GM12891 (cell line): Measurements from ENCODE around the gene LCN15.
"Not testable (repeated sequence)": the region's sequence is repeated elsewhere in the genome, so short reads cannot be mapped to it uniquely, and the experiment has no call there.

Experiments used
- DNase-seq: peaks from one replicate; pipeline ENCODE4 v3.0.0; 2011; ENCODE audit warnings: low spot score; ENCODE audit not compliant: insufficient read length
- FAIRE-seq: peaks from 2 replicates; lab custom pipeline; 2011; peaks lifted over from hg19 to GRCh38; lab: Jason Lieb, UNC
- PAX5 ChIP-seq: IDR thresholded peaks from 2 replicates; pipeline ENCODE4 v1.6.1; 2011; ENCODE audit warnings: low read length, moderate library complexity, mild to moderate bottlenecking; ENCODE audit not compliant: insufficient read depth, severe bottlenecking
- POLR2A ChIP-seq: IDR thresholded peaks from 2 replicates; pipeline ENCODE4 v1.6.1; 2011; ENCODE audit warnings: low read depth, low read length, control low read depth
- POLR2AphosphoS5 ChIP-seq: IDR thresholded peaks from 2 replicates; pipeline ENCODE4 v1.6.1; 2011; ENCODE audit warnings: low read depth, low read length, control low read depth
- POU2F2 ChIP-seq: IDR thresholded peaks from 2 replicates; pipeline ENCODE4 v1.6.1; 2011; ENCODE audit warnings: low read depth, mild to moderate bottlenecking, control low read depth, low read length, moderate library complexity
- SPI1 ChIP-seq: IDR thresholded peaks from 2 replicates; pipeline ENCODE4 v1.6.1; 2011; ENCODE audit warnings: low read depth, low read length, control low read depth
- TAF1 ChIP-seq: IDR thresholded peaks from 2 replicates; pipeline ENCODE4 v1.6.1; 2011; ENCODE audit warnings: low read depth, low read length, control low read depth

Gene LCN15

GRCh38 chr9:136714893-136715274 lies 49.4 kb downstream of the LCN15 start:
- FAIRE-seq (no peak), DNase-seq (no peak)
- TF ChIP-seq POLR2A (no peak), SPI1 (no peak), PAX5 (no peak), POLR2AphosphoS5 (no peak), POU2F2 (no peak), TAF1 (no peak)

DNA sequence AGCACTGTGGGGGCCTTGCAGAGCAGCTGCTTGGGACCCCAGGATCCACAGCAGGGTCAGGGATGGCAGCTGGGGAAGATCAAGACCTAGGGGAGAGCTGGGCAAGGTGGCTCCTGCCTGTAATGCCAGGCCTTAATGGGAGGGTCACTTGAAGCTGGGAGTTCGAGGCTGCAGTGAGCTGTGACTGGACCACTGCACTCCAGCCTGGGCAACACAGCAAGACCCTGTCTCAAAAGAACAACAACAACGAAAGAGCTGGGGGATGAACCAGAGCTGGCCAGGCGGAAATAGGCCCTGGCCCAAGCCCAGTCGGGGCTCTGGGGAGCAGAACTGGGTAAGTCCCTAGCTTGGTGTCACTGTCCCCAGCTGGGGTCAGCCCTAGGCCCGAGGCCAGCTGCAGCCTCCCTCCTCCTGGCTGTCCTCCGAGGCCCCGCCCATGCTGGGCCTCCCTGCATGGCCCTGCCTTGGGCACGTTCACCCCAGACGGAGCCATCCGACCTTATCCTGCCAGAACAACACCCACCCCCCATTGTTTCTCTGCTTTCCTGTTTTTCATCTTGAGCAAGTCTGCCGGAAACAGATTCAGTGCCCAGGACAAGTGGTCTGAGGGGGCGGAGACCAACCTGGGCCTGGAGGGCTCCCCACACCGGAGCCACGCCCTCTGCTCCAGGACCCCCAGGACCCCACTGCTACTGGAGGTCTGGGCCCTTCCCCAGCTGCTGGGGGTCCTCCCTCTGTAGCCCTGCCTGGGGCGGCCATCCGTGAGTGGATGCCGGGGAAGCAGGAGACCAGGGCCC lies 50.0 kb downstream of the LCN15 start:
- FAIRE-seq = no peak
- DNase-seq = no peak
- no peak for TF ChIP-seq POLR2AphosphoS5
- no peak for TF ChIP-seq POU2F2
- TF ChIP-seq SPI1 = no peak
- TF ChIP-seq PAX5 = no peak
- TF ChIP-seq TAF1 = no peak
- TF ChIP-seq POLR2A = no peak

DNA sequence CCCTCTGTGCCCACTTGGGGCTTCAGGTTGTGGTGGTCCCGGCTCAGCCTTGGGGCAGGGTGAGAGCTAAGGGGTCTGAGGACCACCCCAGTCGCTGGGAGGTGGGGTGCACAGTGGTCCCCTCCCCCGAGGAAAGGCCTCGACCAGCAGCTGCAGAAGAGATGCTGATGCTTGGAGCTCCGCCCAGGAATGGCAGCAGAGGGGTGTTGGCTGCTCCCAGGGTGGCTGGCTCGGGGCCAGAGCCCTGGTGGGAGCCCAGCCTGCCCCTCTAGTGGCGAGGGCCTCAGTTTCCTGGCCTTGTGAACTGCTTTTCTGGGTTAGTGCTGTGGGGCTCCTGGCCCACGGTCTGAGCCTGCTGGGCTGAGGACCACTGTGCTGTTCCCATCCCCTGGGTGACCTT lies 50.8 kb downstream of the LCN15 start:
- DNase-seq (no peak), FAIRE-seq (no peak)
- no peak for TF ChIP-seq PAX5
- TF ChIP-seq POLR2AphosphoS5 = no peak
- TF ChIP-seq TAF1 = no peak
- TF ChIP-seq POU2F2 = no peak
- no peak for TF ChIP-seq SPI1
- no peak for TF ChIP-seq POLR2A

DNA sequence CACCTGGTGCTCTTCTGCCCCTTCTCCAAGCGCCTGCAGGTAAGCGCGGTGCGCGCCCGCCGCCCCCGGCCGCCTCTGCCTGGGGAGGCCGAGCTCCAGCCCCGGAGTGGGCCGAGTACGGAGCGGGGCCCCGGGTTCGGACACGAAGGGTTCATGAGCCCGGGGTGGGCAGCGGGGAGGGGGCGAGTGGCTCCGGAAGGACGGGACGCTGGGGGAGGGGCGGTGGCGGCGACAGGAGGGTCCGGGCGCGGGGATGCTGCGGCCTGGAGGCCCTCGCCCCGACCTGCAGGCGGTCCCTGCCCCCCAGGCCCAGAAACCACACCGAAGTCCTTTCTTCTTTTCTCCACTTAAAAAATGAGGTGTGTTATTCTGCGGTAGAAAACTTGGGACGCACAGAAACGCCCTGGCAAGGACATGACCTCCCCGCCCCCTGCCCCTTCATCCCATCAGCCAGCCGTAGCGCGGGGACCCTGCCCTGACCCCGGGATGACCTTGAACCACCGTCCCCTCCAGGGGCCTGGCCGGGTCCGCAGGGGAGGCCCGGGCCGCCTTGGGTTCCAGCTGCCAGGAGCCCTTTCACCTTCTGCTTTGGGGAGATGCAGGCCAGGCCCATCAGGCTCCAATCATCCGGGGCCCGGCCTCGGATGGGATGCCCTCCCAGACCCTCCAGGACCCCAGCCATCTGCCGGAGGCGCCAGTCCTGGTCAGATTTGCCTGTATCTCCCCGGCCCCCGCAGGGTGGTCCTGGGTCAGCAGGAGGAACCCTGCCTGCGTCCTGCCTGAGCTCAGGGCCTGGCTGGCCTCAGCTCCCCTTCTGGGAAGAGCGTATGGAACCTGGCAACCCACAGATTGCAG lies 51.4 kb downstream of the LCN15 start:
- FAIRE-seq = no peak
- no peak for DNase-seq
- TF ChIP-seq PAX5 = no peak

GRCh38 chr9:136711751-136712689 lies 52.3 kb downstream of the LCN15 start, which contains the start of gene DIPK1B:
Gene DIPK1B, plus strand, starts transcription at chr9:136712572. Its CDS starts 94 bp downstream, at chr9:136712666.
- no peak for DNase-seq

GRCh38 chr9:136711219-136711648 lies 53.1 kb downstream of the LCN15 start:
- FAIRE-seq = not testable (repeated sequence)

More at GRCh38 chr9:136711751-136712689, 52.3 kb downstream of the LCN15 start, which contains the start of gene DIPK1B:
- no peak for TF ChIP-seq PAX5
- no peak for TF ChIP-seq POLR2A
- TF ChIP-seq POU2F2 = no peak
- TF ChIP-seq SPI1 = no peak
- TF ChIP-seq TAF1 = no peak
- TF ChIP-seq POLR2AphosphoS5 = no peak
- no peak for FAIRE-seq

DNA sequence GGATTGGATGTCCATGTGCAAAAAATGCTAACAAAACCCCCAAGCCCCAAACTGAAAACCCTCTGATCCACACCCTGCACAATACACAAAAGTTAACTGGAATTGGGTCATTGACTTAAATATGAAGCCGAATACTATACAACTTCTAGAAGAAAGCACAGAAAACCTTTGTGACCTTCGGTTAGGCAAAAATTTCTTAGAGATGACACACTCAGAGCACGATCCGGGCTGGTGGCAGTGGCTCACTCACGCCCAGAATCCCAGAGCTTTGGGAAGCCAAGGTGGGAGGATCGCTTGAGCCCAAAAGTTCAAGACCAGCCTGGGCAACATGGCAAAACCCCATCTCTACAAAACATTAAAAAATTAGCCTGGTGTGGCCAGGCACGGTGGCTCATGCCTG lies 53.8 kb downstream of the LCN15 start:
- DNase-seq (no peak), FAIRE-seq (no peak)
- TF ChIP-seq POU2F2 (no peak), POLR2AphosphoS5 (no peak), PAX5 (no peak), TAF1 (no peak), POLR2A (no peak), SPI1 (no peak)

More at GRCh38 chr9:136711219-136711648, 53.1 kb downstream of the LCN15 start:
- not testable (repeated sequence) for DNase-seq
